ENCODE results near the gene LPCAT2.

- TF ChIP-seq E2F4 (CRISPR knock-in tag; IDR thresholded peaks at IDR 0.05; ENCODE audit: borderline replicate concordance, low read depth) (no peak), ZNF423 (CRISPR knock-in tag; IDR thresholded peaks at IDR 0.05) (no peak), SP1 (CRISPR knock-in tag; conservative IDR thresholded peaks at IDR 0.05) (no peak), USF1 (CRISPR knock-in tag; IDR thresholded peaks at IDR 0.05) (no peak), CTCF (IDR thresholded peaks at IDR 0.05) (no peak), JUN (CRISPR knock-in tag; IDR thresholded peaks at IDR 0.05) (no peak), AR (CRISPR knock-in tag; IDR thresholded peaks at IDR 0.05) (no peak), MAX (CRISPR knock-in tag; IDR thresholded peaks at IDR 0.05) (no peak), SMAD4 (CRISPR knock-in tag; IDR thresholded peaks at IDR 0.05) (no peak), MLX (CRISPR knock-in tag; IDR thresholded peaks at IDR 0.05) (no peak), NFYB (CRISPR knock-in tag; conservative IDR thresholded peaks at IDR 0.05; ENCODE audit: low read depth) (no peak), MYBL2 (CRISPR knock-in tag; IDR thresholded peaks at IDR 0.05) (no peak), STAT6 (CRISPR knock-in tag; conservative IDR thresholded peaks at IDR 0.05; ENCODE audit: low read depth) (no peak)
Measured at GRCh38 chr16:55539049-55539448, 30.2 kb downstream of the LPCAT2 start.
